Activated CD4-positive, alpha-beta T cell treated with anti-CD3 and anti-CD28 coated beads for 4 hours (primary cell): Measurements from ENCODE around the gene NLGN2.
"Not testable (repeated sequence)": the region's sequence is repeated elsewhere in the genome, so short reads cannot be mapped to it uniquely, and the experiment has no call there.

Experiments
- DNase-seq, 2 donors: peaks; one replicate each; pipeline ENCODE4 v3.0.0-alpha.2; 2020

Gene NLGN2

DNA sequence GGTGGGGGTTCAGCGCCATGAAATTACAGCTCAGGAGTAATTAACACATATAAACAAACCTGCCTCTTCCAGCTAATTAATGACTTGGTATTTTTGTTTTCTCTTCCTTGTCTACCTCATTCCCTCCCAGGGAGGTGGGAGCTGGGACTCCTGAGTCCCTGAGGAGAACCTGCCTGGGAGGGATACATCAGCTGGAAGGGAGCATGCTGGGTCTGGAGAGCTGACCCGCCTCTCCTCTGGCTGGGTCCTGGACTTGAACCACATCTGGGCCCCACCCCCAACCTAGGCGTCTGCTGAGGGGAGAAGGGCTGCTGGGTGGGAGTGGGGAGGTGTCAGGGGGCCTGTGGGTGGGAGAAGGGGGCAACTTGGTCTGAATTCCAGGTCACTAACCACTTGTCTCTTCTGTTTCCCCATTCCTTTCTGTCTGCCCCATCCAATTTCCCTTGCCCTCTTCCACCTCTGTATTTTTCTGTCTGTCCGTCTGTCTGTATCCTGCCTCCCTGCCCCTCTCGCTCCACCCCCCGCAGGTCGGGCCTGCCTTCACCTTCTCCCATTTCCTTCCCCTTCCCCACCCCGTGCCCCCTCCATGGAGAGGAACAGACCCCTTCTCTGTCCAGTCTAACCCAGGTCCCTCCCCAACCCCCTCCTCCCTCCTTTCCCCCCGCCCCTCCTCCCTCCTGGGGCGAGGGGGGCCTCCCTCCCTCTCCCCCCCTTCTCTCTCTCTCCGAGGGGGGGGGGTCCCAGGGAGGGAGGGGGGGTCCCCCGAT lies at the start of gene NLGN2:
NLGN2 (plus strand) TSS at position 361 of the 767 bp plus-strand sequence. CDS start 411 bp downstream, outside the sequence.
- no peak for DNase-seq

DNA sequence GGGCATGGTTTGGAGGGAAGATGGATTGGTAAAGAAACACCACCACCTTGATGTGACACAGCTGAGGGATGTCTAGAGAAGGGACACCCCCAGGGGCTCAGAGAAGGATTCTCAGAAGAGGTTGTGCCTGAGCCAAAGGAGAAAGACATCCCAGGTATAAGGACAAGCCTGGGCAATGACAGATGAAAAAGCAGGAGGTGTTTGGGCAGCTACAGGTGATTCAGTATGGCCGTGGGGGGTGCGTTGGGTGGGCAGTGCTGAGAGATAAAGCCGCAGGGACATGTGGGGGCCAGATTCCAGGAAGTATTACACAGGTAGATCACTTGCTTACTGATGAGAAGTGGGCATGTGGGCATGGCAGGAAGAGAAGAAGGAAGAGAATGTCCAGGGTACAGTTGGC lies 45.7 kb upstream of the NLGN2 start:
- no peak for DNase-seq

DNA sequence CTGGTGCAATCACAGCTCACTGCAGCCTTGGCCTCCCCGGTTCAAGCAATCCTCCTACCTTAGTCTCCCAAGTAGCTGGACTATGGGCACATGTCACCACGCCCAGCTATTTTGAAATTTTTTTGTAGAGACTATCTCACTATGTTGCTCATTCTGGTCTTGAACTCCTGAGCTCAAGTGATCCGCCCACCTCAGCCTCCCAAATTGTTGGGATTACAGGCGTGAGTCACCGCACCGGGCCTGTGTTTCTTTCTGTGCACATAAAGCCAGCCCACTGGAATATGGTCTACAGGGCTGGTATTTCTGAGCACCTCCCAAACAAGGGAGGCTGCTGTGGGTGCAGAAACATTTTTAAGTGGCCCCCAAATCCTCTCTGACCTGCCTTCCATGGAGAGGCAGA lies 44.3 kb upstream of the NLGN2 start:
- DNase-seq: no peak

DNA sequence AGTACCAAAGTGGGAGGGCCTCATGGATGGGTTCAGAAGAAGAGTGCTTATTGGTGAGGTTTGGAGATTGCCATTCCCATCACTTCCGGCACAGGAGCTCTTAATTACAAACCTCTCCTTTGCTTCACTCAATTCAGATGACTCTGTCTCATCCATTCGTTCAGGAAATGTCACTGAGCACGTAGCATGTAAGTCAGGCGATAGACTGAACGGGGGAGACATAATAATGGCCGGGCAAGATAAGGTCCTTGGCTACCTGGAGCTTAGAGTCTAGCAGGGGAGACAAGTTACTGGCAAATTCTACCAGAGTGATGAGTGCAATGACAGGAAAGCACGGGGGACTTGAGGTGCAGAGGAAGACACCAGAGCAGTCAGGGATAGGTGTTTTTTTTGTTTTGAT lies 41.7 kb upstream of the NLGN2 start:
- not testable (repeated sequence) for DNase-seq

DNA sequence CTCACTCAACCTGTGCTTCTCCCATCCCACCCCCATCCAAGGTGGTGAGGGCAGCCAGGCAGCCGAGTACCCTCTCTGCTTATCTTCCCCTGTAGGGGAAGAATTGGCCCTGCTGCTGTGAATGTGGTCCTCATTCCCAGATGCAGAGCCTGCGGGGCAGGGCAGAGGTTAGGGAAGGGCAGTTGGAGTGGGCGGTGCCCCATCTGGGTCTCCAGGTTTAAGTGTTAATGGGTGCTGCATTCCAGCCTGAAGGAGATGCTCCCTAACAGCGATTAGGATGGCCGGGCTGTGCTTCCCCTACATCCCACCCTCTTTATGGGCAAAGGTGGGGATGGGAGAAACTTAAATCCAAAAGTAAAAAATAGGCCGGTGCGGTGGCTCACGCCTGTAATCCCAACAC lies 40.6 kb upstream of the NLGN2 start:
- no peak for DNase-seq

DNA sequence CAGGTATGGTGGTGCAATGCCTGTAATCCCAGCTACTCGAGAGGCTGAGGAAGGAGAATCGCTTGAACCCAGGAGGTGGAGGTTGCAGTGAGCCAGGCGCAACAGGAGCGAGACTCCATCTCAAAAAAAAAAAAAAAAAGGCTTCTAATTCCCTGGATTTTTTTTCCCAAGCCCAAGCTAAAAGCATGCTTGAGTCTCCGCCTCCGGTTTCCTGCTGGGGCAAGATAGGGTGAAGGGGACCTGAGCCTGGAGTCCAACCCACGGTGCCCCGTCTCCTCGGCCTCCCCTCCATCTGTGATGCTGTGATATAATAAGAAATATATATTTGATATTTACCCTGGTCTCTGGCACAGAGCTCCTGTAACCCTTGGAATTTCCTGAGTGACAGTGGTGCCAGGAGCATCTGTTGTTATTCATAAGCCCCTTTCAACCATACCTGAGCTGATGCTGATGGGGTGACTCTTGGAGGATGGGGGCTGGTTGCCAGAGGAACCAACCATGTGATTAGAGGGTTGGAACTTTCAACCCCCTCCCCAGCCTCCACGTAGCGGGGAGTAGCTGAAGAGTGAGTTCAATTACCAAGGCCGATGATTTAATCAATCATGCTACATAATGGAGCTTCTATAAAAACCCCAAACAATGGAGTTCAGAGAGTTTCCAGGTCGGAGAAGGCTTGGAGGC lies 39.6 kb upstream of the NLGN2 start:
- DNase-seq: no peak

DNA sequence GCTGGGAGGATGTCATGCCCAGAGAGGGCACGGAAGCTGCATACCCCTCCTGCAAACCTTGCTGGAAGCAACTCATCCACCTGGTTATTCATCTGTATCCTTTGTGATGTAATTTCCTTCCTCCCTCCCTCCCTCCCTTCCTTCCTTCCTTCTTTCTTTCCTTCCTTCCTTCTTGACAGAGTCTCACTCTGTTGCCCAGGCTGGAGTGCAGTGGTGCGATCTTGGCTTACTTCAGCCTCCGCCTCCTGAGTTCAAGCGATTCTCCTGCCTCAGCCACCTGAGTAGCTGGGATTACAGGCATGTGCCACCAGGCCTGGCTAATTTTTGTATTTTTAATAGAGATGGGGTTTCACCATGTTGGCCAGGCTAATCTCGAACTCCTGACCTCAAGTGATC lies 39.0 kb upstream of the NLGN2 start:
- DNase-seq: not testable (repeated sequence)

DNA sequence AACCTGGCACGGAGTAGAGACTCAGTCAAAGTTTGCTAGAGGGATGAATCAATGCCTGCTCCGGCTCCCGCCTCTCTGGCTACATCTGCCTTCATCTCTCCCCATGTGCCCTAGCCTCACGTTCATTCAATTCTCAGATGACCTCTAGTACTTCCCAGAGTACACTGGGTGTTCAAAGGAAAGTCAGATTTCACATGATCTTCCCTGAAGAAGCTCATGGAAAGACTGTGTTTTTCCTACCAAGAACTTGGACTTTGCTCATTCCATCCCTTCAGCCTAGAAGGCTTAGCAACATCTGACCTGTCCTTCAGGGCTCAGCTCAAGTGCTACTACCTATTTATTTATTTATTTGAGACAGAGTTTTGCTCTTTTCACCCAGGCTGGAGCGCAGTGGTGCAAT lies 37.8 kb upstream of the NLGN2 start:
- DNase-seq: no peak

DNA sequence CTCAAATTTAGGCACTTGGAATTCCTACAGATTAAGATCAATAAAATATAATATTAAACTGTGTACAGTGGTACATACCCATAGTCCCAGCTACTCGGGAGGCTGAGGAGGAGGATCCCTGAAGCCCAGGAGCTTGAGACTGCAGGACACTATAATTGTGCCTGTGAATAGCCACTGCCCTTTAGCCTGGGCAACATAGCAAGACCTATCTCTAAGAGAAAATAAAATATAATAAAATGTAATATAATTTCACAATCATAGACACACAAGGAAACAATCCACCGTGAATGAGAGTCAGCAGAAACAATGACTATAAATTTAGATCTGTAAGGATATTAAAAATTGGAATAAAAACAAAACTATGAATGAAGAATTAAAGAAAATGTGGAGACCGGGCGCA lies 36.8 kb upstream of the NLGN2 start:
- no peak for DNase-seq

DNA sequence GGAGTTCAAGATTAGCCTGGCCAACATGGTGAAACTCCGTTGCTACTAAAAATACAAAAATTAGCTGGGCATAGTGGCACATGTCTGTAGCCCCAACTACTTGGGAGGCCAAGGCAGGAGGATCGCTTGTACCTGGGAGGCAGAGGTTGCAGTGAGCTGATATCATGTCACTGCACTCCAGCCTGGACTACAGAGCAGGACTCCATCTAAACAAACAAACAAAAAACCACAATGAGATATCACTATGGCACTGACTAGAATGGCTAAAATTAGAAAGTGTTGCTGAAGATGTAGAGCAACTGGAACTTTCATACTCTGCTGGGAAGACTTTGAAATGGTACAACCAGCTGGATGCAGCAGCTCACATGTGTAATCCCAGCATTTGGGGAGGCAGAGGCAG lies 33.3 kb upstream of the NLGN2 start:
- no peak for DNase-seq

DNA sequence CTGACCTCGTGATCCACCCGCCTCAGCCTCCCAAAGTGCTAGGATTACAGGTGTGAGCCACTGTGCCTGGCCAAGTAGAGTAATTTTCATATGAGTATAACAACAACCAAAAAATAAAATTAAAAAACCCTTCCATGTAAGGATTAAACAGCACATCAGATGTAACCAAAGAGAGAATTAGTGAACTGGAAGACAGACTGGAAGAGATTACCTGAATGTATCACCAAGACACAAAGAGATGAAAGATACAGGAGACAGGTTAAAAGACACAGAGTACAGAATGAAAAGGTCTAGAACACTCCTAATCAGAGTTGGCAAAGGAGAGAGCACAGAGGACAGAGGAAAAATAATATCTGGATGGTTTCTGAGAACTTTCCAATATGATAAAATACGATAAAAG lies 28.5 kb upstream of the NLGN2 start:
- no peak for DNase-seq

DNA sequence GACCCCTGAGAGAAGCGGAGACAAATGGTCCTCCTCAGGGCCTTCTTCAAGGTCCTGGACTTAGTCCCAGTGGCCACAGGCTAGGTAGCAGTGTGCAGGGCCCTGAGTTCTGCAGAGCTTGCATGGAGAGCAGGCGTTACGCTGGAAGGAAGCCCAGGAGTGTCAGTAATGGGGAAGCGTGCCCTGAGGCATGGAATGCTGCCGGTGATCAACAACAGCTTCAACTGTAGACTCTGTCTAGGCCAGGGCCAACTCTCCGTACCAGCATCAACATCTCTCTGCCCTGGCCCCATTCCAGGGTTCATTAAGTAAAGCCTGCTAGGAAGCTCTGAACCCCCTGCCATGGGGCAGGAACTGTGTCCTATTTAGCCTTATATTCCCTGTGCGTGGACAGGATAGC lies 27.3 kb upstream of the NLGN2 start:
- DNase-seq: no peak

DNA sequence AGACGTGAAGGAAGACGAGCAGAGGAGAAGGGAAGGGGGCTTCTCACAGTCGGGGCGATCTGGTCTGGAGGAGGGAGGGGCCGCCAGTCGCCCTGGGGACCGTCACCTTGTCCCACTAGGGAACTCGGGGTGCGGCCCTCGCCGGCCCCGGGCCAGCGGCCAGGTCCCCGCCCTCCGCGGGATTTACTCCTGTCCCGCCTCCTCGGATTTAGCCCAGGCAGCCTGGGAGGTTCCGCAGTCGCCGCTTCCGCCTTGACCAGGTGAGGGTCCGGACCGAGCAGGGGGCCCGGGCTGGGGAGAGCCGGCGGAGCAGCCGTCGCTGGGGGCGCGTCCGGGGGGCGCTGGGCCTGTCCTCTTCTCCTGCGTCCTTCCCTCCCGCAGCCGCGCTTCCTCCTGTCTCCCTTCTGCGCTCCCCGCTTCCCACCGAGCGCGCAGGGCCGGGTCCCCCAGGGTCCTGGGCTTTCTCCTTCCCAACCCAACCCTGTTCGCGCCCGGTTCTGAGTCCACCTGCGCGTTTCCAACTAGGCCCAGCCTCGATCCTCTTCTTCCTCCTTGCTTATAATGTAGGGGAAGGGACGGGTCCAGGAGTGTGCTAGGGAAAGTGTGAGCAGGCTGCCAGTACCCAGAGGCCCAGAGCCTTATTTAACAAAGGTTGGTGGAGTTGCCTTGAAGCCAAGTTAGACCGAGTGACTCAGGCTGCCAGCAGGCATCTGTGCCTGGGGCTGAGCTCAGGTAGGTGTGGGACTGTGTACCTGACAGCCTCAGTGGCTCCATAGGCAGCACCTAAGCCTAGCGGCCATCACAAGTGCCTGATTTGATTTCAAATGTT lies 26.6 kb upstream of the NLGN2 start, which contains the start of gene TNK1:
TNK1 (plus strand) TSS at position 235 of the 829 bp plus-strand sequence. CDS start 1,838 bp downstream, outside the sequence.
- no peak for DNase-seq

DNA sequence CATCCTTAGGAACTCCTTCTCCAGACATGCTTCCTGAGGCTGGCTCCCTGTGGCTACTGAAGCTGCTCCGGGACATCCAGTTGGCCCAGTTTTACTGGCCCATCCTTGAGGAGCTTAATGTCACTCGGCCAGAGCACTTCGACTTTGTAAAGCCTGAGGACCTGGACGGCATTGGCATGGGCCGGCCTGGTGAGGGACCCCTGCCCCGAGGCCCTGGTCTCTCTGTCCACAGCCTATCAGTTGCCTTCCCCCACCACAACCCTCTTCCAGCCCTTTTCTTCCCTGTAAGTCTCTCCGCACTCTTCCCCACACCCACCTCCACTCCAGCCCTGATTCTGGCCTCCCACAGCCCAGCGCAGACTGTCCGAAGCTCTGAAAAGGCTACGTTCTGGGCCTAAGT lies 24.7 kb upstream of the NLGN2 start:
- DNase-seq: no peak

DNA sequence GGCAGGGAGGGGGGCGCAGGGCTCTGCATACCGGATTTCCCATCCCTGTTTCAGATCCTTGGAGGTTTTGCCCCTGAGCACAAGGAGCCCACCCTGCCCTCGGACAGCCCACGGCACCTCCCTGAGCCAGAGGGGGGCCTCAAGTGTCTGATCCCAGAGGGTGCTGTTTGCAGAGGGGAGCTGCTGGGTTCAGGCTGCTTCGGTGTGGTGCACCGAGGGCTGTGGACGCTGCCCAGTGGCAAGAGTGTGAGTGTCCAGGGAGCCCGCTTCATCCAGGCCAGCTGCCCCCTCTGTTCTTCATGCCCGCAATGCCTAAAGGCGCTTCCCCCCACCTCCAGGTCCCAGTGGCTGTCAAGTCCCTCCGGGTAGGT lies 24.3 kb upstream of the NLGN2 start:
- no peak for DNase-seq

DNA sequence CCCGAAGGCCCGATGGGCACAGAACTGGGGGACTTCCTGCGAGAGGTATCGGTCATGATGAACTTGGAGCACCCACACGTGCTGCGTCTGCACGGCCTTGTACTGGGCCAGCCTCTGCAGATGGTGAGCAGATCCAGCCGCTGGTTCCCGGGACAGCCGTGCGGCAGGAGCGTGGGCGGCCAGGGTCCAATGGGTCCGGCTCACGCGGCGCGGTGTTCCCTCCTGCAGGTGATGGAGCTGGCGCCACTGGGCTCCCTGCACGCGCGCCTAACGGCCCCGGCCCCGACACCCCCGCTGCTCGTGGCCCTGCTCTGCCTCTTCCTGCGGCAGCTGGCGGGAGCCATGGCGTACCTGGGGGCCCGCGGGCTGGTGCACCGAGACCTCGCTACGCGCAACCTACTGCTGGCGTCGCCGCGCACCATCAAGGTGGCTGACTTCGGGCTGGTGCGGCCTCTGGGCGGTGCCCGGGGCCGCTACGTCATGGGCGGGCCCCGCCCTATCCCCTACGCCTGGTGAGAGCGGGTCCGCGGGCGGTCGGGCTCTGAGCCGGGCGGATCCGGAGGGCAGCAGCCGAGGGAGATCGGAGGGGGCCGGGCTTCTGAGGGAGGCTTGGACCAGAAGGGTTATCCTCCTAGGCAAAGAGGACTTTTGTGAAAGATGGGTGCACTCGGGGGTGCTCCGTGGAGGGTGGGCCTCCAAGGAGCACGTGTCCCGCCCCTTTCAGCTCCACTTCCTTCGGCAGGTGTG lies 23.7 kb upstream of the NLGN2 start:
- peak; percentile 74 to 75 for DNase-seq

DNA sequence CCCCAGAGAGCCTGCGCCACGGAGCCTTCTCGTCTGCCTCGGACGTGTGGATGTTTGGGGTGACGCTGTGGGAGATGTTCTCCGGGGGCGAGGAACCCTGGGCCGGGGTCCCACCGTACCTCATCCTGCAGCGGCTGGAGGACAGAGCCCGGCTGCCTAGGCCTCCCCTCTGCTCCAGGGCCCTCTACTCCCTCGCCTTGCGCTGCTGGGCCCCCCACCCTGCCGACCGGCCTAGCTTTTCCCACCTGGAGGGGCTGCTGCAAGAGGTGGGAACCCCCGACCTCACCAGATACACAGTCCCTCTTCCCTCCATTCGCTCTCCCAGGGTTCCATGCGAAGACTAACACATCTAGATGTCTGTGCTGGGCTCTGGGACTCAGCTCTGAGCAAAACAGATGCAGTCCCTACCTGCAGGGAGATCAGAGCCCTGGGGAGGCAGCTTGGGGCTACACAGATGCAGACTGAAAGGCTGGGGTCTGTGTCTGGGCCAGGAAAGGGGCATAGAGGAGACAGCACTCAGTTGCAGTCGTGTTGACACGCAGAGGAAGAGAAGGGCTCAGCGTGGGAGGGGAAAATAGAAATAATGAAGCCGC lies 23.1 kb upstream of the NLGN2 start:
- DNase-seq: no peak

DNA sequence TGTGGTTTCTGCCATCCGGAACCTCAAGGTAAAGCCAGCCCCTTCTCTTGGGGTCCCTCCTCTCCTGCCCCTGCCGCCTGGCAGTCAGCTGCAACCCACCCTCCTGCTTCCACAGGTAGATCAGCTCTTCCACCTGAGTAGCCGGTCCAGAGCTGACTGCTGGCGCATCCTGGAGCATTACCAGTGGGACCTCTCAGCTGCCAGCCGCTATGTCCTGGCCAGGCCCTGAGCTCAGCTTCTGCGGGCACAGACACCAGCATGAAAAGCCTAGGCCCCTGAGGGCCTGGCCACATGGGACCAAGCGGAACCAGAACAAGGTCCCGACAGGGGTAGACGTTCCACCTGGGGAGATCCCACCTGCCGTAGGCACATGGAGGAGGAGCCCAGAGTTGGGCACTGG lies 18.8 kb upstream of the NLGN2 start:
- DNase-seq: no peak

DNA sequence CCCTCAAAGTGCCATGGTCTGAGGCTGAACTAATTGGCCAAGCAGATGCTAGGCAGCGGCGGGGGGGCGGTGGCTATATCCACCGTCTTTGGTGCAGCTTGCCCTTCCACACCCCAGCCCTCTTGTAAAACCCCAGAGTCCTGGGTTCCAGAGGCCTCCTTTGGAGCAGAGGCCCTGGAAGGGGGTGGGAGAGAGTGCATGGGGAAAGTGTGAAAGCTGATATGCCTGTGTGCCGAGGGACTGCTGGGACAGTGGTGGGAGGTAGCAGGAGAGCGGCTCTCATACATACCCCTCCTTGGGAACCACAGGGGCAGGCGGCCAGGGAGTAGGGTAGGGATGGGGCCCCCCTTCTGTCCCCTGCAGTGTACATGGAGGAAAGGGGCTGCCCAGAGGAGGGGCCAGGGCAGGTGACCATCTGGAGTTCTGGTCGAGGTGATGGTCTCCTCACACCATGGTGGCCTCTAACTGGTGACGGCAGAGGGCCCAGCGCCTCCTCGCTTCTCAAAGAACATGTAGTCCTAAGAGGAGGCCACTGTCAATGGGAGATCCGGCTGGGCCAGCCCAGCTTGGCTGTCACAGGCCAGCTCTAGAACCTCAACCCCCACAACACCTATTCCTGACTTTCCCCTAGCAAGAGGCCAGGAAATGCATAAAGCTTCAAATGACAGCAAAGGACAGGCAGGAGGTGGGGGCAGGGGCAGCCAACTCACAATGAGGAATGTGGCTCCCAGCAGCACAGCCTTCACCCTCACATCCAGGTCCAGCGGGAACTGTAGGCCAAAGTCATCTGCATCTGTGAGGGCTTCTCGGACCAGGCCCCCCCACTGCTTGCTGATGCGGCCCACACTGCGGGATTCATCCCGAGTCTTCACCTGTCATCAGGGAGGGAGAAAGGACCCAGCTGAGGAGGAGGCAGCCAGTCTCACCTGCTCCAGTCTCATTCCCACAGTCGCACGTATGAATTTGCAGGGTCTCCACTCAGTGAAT lies 17.4 kb upstream of the NLGN2 start:
- DNase-seq: no peak

DNA sequence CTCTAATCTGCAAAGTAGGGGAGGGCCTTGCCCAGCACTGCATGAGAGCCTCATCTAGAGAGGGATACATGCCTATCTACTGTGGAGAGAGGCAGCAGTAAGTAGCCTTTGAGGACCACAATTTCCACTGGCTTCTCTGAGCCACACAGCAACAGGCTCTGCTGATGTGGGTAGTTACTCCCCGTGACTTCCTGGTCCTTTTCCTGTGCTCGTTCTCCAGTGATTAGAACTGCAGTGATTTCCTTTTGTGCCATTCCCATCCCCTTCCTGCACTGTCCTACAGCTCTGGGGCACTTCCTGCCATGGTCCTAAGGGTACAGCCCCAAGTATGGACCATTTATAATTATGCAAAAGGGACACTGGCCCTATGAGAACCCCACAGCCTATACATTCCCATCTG lies 16.3 kb upstream of the NLGN2 start:
- DNase-seq: no peak
